K562 (cell line): Measurements from ENCODE around the gene GAPT. TPM values are rescaled to one million over a fixed set of nuclear protein-coding genes. Genes with fewer than 3 reads are reported as not detected.

Experiments used
- ATAC-seq: fragments of 200-7000 bp; cut with Tn5 transposase; 3 replicates; pipeline ENCODE4 v1.9.1; 2020; ENCODE audit warnings: moderate library complexity
- BruUV-seq: library from RNA; stranded (reverse); fragments of 400-500 nt; replicated peaks from 2 replicates; lab custom pipeline; 2021; lab: Mats Ljungman, UMichigan
- CTCF ChIA-PET: fragments of 300-600 bp; formaldehyde crosslinking; extraction: SDS; loops from one replicate; lab custom pipeline; 2021; ENCODE audit warnings: low intra/inter-chr PET ratio; lab: Yijun Ruan, JAX
- POLR2A ChIA-PET: fragments of 300-600, 350-650 bp; sonication (Branson Sonifier 250); formaldehyde crosslinking; extraction: SDS; loops from one replicate; lab custom pipeline; 2021; ENCODE audit warnings: antibody characterized with exemption, inconsistent platforms; lab: Yijun Ruan, JAX
- DNase-seq, 4 experiments: peaks; one replicate each; pipeline versions ENCODE4 v3.0.0 to v3.0.0-alpha.2; 2011 to 2018; ENCODE audit warnings: low spot score in 3 of 4, mixed read lengths in 3 of 4; ENCODE audit errors: extremely low read depth in 1 of 4
- FAIRE-seq: peaks from 2 replicates; lab custom pipeline; 2011; peaks lifted over from hg19 to GRCh38; lab: Jason Lieb, UNC
- H2AFZ ChIP-seq: 2 replicates; pipeline ENCODE4 v1.6.0; 2011; ENCODE audit warnings: low read depth, low read length, control low read depth, inconsistent platforms
- H3K27ac ChIP-seq: fragments of 200-600 bp; 3 replicates; pipeline ENCODE4 v1.8.0; 2011; ENCODE audit warnings: low read depth, mild to moderate bottlenecking, control low read depth, inconsistent platforms, low read length, moderate library complexity, mixed read lengths; ENCODE audit errors: extremely low read depth
- H3K27me3 ChIP-seq, 2 experiments: fragments of 300-600 bp in 1 of 2; 2 replicates in 1 of 2; 3 replicates in 1 of 2; pipeline versions ENCODE4 v1.6.0 to v1.8.0; 2011; ENCODE audit warnings: inconsistent platforms in 2 of 2, low read length in 2 of 2, mild to moderate bottlenecking in 1 of 2, mixed read lengths in 1 of 2, moderate library complexity in 1 of 2; ENCODE audit not compliant: control insufficient read depth in 2 of 2, insufficient read depth in 2 of 2
- H3K36me3 ChIP-seq: fragments of 300-600 bp; 3 replicates; pipeline ENCODE4 v1.8.0; 2011; ENCODE audit warnings: mild to moderate bottlenecking, low read length, inconsistent platforms; ENCODE audit not compliant: control insufficient read depth, insufficient read depth
- H3K4me1 ChIP-seq, 2 experiments: fragments of 200-600 bp in 1 of 2; replicated peaks in 1 of 2; 2 replicates in 1 of 2; 3 replicates in 1 of 2; pipeline versions ENCODE4 v1.5.1 to v1.8.0; 2011; ENCODE audit warnings: inconsistent platforms in 2 of 2, low read length in 2 of 2, mild to moderate bottlenecking in 1 of 2, mixed read lengths in 1 of 2, moderate library complexity in 1 of 2; ENCODE audit not compliant: control insufficient read depth in 2 of 2, insufficient read depth in 2 of 2
- H3K4me2 ChIP-seq: 2 replicates; pipeline ENCODE4 v1.6.1; 2011; ENCODE audit warnings: low read length, control low read depth, inconsistent platforms, mixed read lengths; ENCODE audit not compliant: insufficient read depth
- H3K4me3 ChIP-seq: fragments of 200-600 bp; sonication (generic), shearing (Covaris generic); 2 replicates; pipeline ENCODE4 v1.5.1; 2016; ENCODE audit warnings: control low read depth, inconsistent platforms
- H3K79me2 ChIP-seq: fragments of 200-600 bp; 3 replicates; pipeline ENCODE4 v1.8.0; 2011; ENCODE audit warnings: low read length, inconsistent platforms; ENCODE audit not compliant: control insufficient read depth, insufficient read depth
- H3K9ac ChIP-seq, 2 experiments: 2 replicates each; pipeline versions ENCODE4 v1.6.0 to v1.6.1; 2011; ENCODE audit warnings: low read depth in 2 of 2, low read length in 2 of 2, control low read depth in 1 of 2, inconsistent platforms in 1 of 2, mild to moderate bottlenecking in 1 of 2, mixed read lengths in 1 of 2; ENCODE audit not compliant: insufficient read depth in 1 of 2
- H3K9me1 ChIP-seq: one replicate; pipeline ENCODE4 v1.6.0; 2011; ENCODE audit warnings: inconsistent platforms, mild to moderate bottlenecking, low read length, moderate library complexity; ENCODE audit not compliant: control insufficient read depth, insufficient read depth
- H3K9me3 ChIP-seq: replicated peaks from 2 replicates; pipeline ENCODE4 v1.5.1; 2011; ENCODE audit warnings: low read depth, low read length, inconsistent platforms; ENCODE audit not compliant: control insufficient read depth, insufficient read depth
- H4K20me1 ChIP-seq: replicated peaks from 2 replicates; pipeline ENCODE4 v1.6.1; 2011; ENCODE audit warnings: low read length, inconsistent platforms, mixed read lengths; ENCODE audit not compliant: control insufficient read depth, insufficient read depth
- CBFB ChIP-seq: sonication (generic); formaldehyde crosslinking; IDR thresholded peaks from 2 replicates; pipeline ENCODE4 v1.4.0; 2020; ENCODE audit warnings: mild to moderate bottlenecking, missing genetic modification reagents
- JUND ChIP-seq, 2 experiments: IDR thresholded peaks; 2 replicates in 1 of 2; 3 replicates in 1 of 2; pipeline ENCODE4 v1.6.1; 2011; ENCODE audit warnings: borderline replicate concordance in 2 of 2, low read depth in 2 of 2, low read length in 2 of 2, improper control_type of control experiment in 1 of 2, missing biosample characterization in 1 of 2, missing genetic modification characterization in 1 of 2, missing genetic modification reagents in 1 of 2
- L3MBTL2 ChIP-seq: fragments of 450-650 bp; IDR thresholded peaks from 2 replicates; pipeline ENCODE4 v1.6.1; 2016; ENCODE audit warnings: mild to moderate bottlenecking, moderate library complexity
- MAFG ChIP-seq: fragments of 450-650 bp; conservative IDR thresholded peaks from 2 replicates; pipeline ENCODE4 v1.6.1; 2016; ENCODE audit warnings: missing genetic modification characterization, missing compliant biosample characterization
- NFE2 ChIP-seq: IDR thresholded peaks from 2 replicates; pipeline ENCODE4 v1.6.1; 2014; ENCODE audit warnings: antibody characterized with exemption, low read depth
- ZFP36 ChIP-seq: fragments of 150-350 bp; IDR thresholded peaks from 2 replicates; pipeline ENCODE4 v1.6.1; 2018; ENCODE audit warnings: low read length, low read depth; ENCODE audit not compliant: partially characterized antibody
- WGBS: fragments of 100-300 bp; shearing (Covaris generic); methylation state at CpG from one replicate; pipeline ENCODE4 v1.1.6; 2016; ENCODE audit warnings: low coverage, mixed read lengths; ENCODE audit not compliant: insufficient coverage; ENCODE audit errors: missing lambda C conversion rate; 5-methylcytosine and 5-hydroxymethylcytosine counted together
- in situ Hi-C: fragments of 300-500 bp; cut with MboI; formaldehyde crosslinking; loops from 4 replicates; pipeline ENCODE4 v1.15.0; 2018; ENCODE audit warnings: inconsistent platforms, mixed read lengths
- intact Hi-C: fragments of 100-400 bp; cut with micrococcal nuclease; formaldehyde crosslinking; loops from 2 replicates; pipeline ENCODE4 v1.14.2; 2022
- polyA plus RNA-seq, 8 experiments: library from polyadenylated mRNA; depleted of rRNA in 4 of 8; stranded (reverse) in 5 of 8; unstranded in 3 of 8; fragments of >200 nt; fragmentation: Nextera tagmentation in 2 of 8; fragmentation: Illumina TruSeq in 1 of 8; extraction: Ambion mirVana in 2 of 8; extraction: Trizol in 1 of 8; gene quantifications; 2 replicates each; pipeline versions ENCODE4 v1.2.1 to v1.2.3, GENCODE V29; 2011 to 2014; ENCODE audit warnings: inconsistent platforms in 1 of 8, missing spikeins in 1 of 8
- total RNA-seq, 7 experiments: library from RNA; depleted of rRNA in 6 of 7; stranded (reverse); fragments of >200 nt in 6 of 7; fragmentation: Illumina TruSeq in 2 of 7; extraction: Trizol in 2 of 7; gene quantifications; 2 replicates each; pipeline versions ENCODE4 v1.2.1 to v1.2.3, GENCODE V29; 2011 to 2021; ENCODE audit warnings: low replicate concordance in 1 of 7
- TF ChIP-seq, protein P1 (sequence below): fragments of 200-800 bp; sonication (Bioruptor generic); IDR thresholded peaks from 2 replicates; pipeline ENCODE4 v1.6.1; 2017; ENCODE audit warnings: missing genetic modification characterization, missing compliant biosample characterization

GAPT gene
- total and polyA plus RNA-seq, 9 of the 15 experiments (the other 6 are each of a cell fraction or from before 2014, with no cell fraction given) = not detected

DNA sequence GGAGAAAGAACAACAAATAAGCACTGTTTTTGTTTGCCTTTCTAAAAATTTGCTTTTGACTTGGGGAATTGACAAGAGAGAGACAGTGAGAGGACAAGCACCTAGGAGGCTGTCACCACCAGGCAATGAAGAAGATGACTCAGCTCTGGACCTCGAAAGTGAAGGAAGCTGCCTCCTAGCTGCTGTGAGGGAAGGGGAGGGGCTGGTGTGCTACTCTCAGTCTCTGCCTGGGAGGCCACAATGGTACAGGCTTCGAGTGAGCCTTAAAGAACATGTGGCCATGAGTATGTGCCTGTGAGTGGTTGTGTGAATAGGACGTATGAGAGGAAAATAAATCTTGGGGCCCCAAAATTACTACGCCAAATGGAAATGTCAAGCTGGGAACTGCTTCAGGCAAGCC, 24.3 kb upstream of the GAPT start:
- ChIA-PET CTCF (no interaction called here), POLR2A (no interaction called here)
- H3K4me1 ChIP-seq = no peaks in the 10 kb centered on the region
- DNase-seq (peak in 1 of 4 experiments; percentile 9), ATAC-seq (peak; percentile 55; the same call in 2 of the 3 replicates), FAIRE-seq (peak; percentile 71)
- H3K4me3 ChIP-seq = no peak overlapping the region
- H3K27me3 ChIP-seq = no peaks in the 10 kb centered on the region
- 13% methylated on average over 4 of the region's 4 CpGs for WGBS
- in situ Hi-C loops (loop anchor here (10.0 to 25.0 kb wide), 3 partner anchors 680 to 1172 kb away; partner anchors contain the start of gene ACTBL2), intact Hi-C loops (no loop called here)
- BruUV-seq = no TSS peak
- no peak overlapping the region for H3K4me2 ChIP-seq
- no peaks in the 10 kb centered on the region for H3K36me3 ChIP-seq
- no peaks in the 10 kb centered on the region for H3K9me3 ChIP-seq
- no peak overlapping the region for H2AFZ ChIP-seq
- TF ChIP-seq, protein P1, sequence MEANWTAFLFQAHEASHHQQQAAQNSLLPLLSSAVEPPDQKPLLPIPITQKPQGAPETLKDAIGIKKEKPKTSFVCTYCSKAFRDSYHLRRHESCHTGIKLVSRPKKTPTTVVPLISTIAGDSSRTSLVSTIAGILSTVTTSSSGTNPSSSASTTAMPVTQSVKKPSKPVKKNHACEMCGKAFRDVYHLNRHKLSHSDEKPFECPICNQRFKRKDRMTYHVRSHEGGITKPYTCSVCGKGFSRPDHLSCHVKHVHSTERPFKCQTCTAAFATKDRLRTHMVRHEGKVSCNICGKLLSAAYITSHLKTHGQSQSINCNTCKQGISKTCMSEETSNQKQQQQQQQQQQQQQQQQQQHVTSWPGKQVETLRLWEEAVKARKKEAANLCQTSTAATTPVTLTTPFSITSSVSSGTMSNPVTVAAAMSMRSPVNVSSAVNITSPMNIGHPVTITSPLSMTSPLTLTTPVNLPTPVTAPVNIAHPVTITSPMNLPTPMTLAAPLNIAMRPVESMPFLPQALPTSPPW (CRISPR knock-in tag) = peak; percentile 33; the same call in 1 of the 2 replicates
- TF ChIP-seq MAFG (tag) (0 out of 2 replicates have a peak, but pooled peaks have one; percentile 8), NFE2 (peak; percentile 64), CBFB (CRISPR knock-in tag) (no peak), L3MBTL2 (peak; percentile 14; the same call in 1 of the 2 replicates), JUND (IDR thresholded peaks at IDR 0.05; ENCODE audit: borderline replicate concordance, low read depth, low read length) (no peak), JUND (tag; IDR thresholded peaks at IDR 0.05; ENCODE audit: borderline replicate concordance, low read depth, low read length) (no peak; the same call in 2 of the 3 replicates), ZFP36 (peak; percentile 27)
- no peak overlapping the region for H3K27ac ChIP-seq
- no peaks in the 10 kb centered on the region for H3K79me2 ChIP-seq
- H3K9me1 ChIP-seq = no peaks in the 10 kb centered on the region
- no peaks in the 10 kb centered on the region for H4K20me1 ChIP-seq
- no peak overlapping the region for H3K9ac ChIP-seq
